Ecto neural progenitor cell (in vitro differentiated cells): ENCODE results near the gene SAMD1.

Experiments
- DNase-seq: peaks from one replicate; pipeline ENCODE4 v3.0.0-alpha.2; 2018; ENCODE audit warnings: low spot score

Gene SAMD1

GRCh38 chr19:14090509-14091080 is at the start of gene SAMD1:
Gene SAMD1 (minus strand): TSS chr19:14090751.
- DNase-seq = no peak

DNA sequence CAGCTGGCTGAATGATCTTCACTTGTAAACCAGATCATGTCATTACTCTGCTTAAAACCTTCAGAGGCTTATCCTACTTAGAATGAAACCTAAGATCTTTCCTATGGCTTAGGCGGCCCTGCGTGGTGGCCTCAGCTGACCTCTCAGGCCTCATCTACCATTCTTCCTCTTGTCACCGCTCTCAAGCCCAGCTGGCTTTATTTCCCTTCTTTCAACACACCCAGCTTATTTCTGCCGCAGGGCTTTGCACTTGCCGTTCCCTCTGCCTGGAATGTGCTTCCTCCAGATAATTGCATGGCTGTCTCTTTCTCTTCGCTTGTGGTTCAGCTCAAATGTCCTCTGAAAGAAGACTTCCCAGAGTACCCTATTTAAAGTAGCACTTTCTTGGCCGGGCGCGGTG is 49.4 kb upstream of the SAMD1 start:
- peak; percentile 73 for DNase-seq

DNA sequence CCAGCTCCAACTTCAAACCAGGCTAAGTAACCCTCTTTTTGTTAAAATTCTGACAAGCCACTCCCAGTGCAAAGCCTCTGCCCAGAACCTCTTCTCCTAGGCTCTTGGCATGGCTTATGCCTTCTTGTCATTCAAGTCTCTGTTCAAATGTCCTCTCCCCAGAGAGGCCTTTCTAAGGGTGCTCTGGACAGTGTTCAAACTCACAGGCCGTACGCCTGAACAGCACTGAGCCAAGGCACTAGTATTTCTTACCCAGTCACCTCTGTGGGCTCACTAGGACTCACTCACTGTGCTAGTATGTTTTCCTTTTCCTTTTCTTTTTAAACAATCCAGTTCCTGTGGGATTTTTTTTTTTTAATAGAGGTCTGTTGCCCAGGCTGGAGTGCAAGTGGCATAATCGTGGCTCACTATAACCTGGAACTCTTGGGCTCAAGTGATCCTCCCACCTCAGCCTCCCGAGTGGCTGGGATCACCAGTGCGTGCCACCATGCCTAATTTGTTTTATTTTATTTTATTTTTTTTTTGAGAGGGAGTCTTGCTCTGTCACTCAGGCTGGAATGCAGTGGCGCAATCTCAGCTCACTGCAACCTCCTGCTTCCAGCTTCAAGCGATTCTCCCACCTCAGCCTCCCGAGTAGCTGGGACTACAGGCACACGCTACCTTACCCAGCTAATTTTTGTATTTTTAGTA is 48.2 kb upstream of the SAMD1 start:
- no peak for DNase-seq

- peak; percentile 99 for DNase-seq
Measured at GRCh38 chr19:14136509-14137281, 46.1 kb upstream of the SAMD1 start, which contains the start of gene ASF1B. Gene ASF1B (minus strand): TSS chr19:14136589. CDS start chr19:14136456, 133 bp downstream.

DNA sequence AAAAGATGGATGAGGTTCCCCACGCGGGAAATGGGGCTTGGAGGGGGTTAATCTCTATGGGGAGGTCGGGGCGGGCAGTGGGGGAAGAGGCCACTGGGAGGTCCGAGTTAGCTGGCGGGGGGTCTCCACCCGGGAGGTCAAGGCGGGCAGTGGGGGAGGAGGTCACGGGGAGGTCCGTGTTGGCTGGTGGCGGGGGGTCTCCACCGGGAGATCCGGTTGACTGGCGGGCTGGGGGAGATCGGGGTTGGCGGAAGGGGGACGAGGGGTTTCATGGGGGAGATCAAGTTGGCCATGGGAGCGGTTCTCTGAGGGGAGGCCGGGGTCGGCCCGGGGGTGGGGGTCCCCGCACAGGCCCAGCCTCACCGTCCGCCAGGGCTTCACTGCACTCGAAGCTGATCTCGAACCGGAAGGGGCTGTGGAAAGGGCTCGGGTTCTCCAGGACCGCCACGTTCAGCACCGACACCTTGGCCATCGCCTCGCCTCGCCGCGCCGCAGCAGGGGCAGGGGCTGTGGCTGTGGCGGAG is 45.5 kb upstream of the SAMD1 start:
- no peak for DNase-seq

DNA sequence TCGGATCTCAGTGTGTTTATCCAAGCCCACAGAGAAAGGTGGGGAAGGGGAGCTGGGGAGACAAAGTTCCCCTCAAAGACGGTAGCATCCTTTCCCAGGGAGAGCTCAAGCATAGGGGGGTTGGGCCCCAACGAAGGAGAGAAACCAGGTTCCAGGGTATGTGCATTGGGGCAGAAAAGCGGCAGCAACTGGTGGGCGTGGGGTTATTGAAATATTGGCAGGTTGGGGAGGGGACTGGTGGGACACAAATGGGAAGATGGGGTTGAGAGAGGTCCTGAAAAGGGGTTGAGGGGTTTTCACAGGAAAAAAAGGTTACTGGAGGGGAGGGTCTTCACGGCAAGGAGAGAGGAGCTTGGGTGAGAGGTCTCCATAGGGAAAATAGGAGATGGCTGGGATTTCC is 44.8 kb upstream of the SAMD1 start:
- no peak for DNase-seq

GRCh38 chr19:14127929-14128509 is 37.5 kb upstream of the SAMD1 start:
- no peak for DNase-seq

DNA sequence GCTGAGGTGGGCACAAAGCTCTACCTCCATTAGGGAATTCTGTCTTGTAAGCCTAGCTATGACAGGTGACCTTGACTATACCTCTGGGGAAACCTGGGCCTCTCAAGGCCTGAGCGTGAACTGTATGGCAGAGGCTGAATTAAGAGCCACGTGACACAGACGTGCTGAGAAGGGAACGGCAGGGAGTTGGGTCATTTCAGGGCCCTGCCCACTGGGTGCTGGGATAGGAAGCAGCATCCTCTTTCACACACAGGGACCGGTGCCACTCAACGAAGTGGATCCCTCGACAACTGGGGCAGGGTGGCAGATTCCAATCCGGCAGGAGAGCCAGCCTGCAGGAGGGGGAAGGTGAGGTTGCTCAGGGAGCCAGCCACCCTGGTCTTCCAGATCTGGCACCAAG is 36.6 kb upstream of the SAMD1 start:
- no peak for DNase-seq

DNA sequence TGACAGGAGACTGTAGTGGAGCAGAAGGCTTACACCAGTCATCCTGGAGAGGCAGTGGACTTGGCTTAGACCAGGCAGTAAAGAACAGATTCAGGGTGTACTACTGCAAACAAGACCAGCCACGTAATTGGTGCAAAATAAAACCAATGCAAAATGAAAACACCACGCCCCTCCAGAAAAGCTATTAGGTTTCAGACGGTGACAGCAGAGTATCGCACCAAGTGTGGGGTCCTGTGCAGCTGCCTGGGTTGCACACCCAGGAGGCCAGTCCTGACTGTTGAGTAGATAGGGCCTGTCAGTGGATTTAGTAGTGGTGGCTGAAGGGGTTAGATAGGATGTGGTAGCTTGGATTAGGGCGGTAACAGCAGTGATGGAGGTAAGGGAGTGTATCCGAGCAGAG is 32.4 kb upstream of the SAMD1 start:
- no peak for DNase-seq

- DNase-seq = no peak
Measured at GRCh38 chr19:14120497-14120780, 29.9 kb upstream of the SAMD1 start.

- DNase-seq = no peak
Measured at GRCh38 chr19:14119644-14120496, 29.3 kb upstream of the SAMD1 start.

GRCh38 chr19:14119146-14119545 is 28.6 kb upstream of the SAMD1 start:
- no peak for DNase-seq

GRCh38 chr19:14118165-14119051 is 27.9 kb upstream of the SAMD1 start:
- no peak for DNase-seq

GRCh38 chr19:14117668-14118164 is 27.2 kb upstream of the SAMD1 start, which contains the start of gene PRKACA:
Gene PRKACA (minus strand): TSS chr19:14117762. CDS start chr19:14117547, 215 bp downstream.
- peak; percentile 99 for DNase-seq

DNA sequence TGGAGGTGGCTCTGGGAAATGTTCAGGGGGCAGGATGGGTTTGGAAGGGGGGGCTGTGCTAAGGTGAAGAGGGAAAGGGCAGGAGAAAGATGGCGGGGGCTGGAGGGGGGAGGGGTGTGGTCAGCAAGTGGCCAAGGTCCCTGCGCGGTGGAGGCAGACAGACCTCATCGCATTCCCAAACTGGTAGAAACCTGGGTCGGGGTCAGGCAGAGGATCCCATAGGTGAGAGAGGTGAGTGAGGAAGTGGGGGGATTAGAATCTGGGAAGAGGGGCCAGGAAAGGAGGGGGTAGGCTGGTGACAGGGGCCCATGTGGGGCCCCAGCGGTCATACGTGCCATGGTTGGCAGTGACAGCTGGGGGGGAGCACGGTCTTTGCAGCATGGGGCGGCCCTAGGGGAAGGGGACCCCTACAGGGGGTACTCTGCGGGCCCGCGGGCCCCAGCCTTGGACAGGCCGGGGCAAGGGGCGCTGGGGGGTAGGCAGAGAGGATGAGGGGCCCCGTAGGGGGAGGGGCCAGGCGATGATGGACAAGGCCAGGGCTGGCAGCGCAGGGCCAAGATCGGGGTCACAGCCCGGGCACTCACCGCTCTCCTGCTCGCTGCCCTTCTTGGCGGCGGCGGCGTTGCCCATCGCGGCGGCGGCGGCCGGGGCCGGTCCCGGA is 26.5 kb upstream of the SAMD1 start:
- DNase-seq = peak; percentile 59

GRCh38 chr19:14116525-14116917 is 26.0 kb upstream of the SAMD1 start:
- DNase-seq = no peak

GRCh38 chr19:14115756-14116155 is 25.2 kb upstream of the SAMD1 start:
- DNase-seq = no peak

DNA sequence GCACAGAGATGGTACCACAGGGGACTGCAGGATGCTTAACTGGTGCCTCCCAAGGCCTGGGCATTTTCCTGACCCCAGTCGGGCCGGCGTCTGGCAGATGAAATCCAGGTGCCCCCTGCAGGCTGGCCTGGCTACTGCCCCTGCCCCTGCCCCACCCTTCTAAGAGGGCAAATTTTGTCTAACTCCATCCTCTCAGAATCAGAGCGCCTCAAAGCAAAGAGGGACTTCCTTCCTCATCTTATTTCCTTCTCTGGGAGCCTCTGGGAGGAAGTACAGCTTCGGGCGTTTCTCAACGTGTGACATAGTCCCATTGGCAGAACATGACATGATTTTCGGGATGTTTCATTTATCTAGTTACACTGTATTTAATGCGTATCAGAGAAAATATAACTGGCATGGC is 24.3 kb upstream of the SAMD1 start:
- no peak for DNase-seq

- DNase-seq = no peak
Measured at GRCh38 chr19:14114439-14114838, 23.9 kb upstream of the SAMD1 start.
